ENCODE results near the gene NAPEPLD.

The NAPEPLD gene

DNA sequence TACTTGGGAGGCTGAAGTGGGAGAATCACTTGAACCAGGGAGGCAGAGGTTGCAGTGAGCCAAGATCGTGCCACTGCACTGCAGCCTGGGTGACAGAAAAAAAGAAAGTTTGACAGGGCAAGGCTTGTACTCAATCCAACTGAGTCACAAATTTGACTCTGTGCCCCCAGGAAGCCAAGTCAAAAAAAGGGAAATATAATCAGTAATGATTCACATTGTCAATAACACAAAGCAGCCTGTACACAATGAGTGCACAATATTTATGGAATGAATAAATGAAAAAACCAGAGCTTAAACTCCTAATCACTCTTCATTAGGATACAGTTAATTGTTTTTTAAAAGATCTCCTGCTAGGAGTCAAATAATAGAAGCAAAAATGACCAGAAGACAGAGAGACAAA is 6.4 kb downstream of the NAPEPLD start:
- TF ChIP-seq, protein P1, sequence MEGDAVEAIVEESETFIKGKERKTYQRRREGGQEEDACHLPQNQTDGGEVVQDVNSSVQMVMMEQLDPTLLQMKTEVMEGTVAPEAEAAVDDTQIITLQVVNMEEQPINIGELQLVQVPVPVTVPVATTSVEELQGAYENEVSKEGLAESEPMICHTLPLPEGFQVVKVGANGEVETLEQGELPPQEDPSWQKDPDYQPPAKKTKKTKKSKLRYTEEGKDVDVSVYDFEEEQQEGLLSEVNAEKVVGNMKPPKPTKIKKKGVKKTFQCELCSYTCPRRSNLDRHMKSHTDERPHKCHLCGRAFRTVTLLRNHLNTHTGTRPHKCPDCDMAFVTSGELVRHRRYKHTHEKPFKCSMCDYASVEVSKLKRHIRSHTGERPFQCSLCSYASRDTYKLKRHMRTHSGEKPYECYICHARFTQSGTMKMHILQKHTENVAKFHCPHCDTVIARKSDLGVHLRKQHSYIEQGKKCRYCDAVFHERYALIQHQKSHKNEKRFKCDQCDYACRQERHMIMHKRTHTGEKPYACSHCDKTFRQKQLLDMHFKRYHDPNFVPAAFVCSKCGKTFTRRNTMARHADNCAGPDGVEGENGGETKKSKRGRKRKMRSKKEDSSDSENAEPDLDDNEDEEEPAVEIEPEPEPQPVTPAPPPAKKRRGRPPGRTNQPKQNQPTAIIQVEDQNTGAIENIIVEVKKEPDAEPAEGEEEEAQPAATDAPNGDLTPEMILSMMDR (IDR thresholded peaks at IDR 0.05; ENCODE audit: low read length, missing control alignments) = no peak
- DNase-seq (ENCODE audit: low read depth) = no peak
- H3K4me3 ChIP-seq (replicated peaks; ENCODE audit: low read depth, low read length) = no peak overlapping the region

DNA sequence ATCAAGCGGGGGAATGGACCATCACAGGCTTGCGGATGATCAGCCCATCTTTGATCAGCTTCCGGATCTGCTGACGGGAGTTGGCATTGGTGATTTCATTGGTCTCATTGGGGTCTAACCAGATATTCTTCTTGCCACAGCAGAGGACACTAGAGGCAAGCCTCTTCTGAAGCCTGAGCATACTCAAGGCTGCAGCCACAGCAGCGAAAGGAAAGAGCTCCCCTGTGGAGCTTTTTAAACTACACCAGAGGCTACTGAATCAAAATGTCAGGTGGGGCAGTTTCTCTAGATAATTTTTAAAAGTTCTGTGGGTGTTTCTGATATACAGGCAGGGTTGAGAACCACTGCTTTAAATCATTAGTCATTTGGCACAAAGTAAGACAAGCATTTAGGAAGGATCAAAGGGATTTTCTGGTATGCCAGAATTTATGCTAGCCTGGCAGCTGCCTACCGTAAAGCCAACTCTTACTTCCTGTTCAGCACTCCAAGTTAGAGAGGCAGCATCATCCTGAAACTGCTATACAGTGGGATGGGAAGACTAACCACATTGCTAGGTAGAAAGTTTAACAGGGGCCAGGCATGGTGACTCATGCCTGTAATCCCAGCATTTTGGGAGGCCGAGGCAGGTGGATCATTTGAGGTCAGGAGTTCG is 7.0 kb downstream of the NAPEPLD start:
- peak; percentile 14 for DNase-seq (ENCODE audit: low read depth)
- TF ChIP-seq, protein P1 (IDR thresholded peaks at IDR 0.05; ENCODE audit: low read length, missing control alignments) = no peak
- H3K4me3 ChIP-seq (replicated peaks; ENCODE audit: low read depth, low read length) = no peak overlapping the region

DNA sequence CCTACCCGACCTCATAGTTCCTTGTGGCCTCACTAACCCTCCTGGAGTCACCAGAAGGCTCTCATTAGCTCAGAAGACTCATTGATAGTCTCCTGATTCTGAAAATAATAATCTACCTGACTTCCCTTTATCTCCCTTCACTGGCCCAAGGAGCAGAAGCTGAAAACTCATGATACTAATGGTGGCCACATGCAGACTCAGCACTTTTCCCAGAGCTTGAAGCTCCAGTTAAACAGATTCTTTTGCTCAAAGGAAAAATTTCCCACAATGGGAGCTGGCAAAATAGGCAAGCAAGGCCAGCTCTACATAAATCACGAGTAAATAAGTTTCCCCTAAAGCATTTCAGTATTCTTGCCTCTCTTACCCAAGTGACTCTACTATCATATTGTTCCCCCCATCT is 8.2 kb downstream of the NAPEPLD start:
- DNase-seq (ENCODE audit: low read depth) = no peak
- TF ChIP-seq, protein P1 (IDR thresholded peaks at IDR 0.05; ENCODE audit: low read length, missing control alignments) = no peak
- H3K4me3 ChIP-seq (replicated peaks; ENCODE audit: low read depth, low read length) = no peak overlapping the region

DNA sequence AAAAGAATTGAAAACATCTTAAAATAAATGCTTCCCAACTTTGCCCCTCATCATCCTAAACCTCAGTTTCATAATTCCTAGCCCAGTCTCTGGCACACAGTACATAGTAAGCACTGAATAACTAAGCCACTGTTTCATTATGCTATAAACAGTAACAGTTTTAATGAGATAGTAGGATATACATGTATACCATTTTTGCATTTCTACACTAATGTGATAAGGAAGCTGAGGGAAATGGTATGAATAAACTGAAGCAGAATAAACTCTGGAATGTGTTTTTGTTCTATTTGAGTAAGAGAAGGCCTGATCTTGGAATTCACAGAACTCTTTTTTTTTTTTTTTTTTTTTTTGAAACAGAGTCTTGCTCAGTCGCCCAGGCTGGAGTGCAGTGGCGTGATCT is 8.8 kb downstream of the NAPEPLD start:
- H3K4me3 ChIP-seq (replicated peaks; ENCODE audit: low read depth, low read length) = no peak overlapping the region
- no peak for DNase-seq (ENCODE audit: low read depth)
- TF ChIP-seq, protein P1 (IDR thresholded peaks at IDR 0.05; ENCODE audit: low read length, missing control alignments) = no peak

DNA sequence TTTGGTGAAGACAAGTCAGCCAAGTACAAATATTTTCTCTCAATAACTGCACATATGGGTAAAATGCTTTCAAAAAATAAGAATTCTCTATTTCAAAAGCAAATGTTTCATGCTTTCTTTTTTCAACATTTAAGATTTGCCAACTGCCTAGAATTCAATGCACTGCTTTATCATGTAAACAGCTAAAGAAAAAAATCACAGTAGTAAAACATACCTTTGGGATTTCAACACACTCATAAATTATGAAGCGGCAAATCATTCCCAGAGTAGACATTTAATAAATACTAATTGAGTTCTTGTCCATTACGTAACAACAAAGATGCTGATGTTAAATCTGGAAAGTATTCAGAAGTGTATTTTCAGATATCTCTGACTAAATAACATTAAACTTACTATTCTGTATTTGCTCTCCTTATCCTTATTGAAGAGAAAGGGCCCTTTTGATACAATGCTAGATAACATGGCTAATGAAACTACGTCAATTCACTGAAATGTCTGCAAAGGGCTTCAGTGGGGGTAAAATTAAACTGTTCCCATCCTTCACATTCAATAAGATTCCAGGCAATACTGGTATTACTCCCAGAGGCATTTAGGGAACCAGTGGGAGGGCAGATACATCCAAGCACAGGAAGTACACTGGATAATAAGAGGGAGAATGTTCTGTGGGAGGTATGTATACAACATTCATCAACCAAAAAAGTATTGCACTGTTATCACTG is 13.9 kb downstream of the NAPEPLD start:
- no peak overlapping the region for H3K4me3 ChIP-seq (replicated peaks; ENCODE audit: low read depth, low read length)
- TF ChIP-seq, protein P1 (IDR thresholded peaks at IDR 0.05; ENCODE audit: low read length, missing control alignments) = no peak
- DNase-seq (ENCODE audit: low read depth) = peak; percentile 87

DNA sequence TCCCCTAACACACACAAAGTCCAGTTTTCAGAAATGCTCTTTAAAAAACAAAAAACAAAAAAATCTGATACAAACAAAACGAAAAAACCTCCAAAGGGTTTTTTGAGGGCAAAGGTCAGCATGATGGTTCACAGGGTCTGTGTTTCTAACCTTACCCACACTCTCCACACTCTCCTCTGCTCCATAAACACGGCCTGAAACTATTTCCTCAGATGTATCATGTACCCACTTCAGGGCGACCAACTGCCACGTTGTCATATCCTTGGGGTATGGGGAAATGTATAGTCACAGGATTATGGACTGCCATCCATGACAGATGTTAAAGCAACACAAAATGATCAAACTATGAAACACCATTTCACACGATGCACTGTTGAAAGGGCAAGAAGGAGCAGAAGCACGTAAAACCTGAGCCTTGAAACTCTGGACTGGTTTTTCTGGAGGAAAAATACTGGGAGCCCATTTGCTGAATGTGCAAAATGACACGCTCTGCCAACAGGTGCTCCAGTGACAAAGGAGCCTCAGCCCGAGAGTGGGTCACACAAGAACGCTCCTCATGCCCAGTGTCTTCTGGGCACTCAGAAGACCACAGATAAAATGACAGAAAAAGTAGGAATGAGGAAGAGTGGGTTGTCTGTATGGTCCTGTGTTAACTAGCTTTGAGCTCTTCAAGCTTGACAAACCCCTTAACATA is 15.8 kb downstream of the NAPEPLD start:
- no peak for DNase-seq (ENCODE audit: low read depth)
- TF ChIP-seq, protein P1 (IDR thresholded peaks at IDR 0.05; ENCODE audit: low read length, missing control alignments) = no peak
- no peak overlapping the region for H3K4me3 ChIP-seq (replicated peaks; ENCODE audit: low read depth, low read length)

Measured in fibroblast of pulmonary artery (primary cell).